GM13977 (cell line): ENCODE results near the gene UIMC1.
"Not testable (repeated sequence)": the region's sequence is repeated elsewhere in the genome, so short reads cannot be mapped to it uniquely, and the experiment has no call there.

Experiments used
- DNase-seq: peaks from one replicate; pipeline ENCODE4 v3.0.0; 2012; ENCODE audit warnings: low spot score
- in situ Hi-C: fragments of 300-500 bp; cut with MboI; formaldehyde crosslinking; loops from one replicate; pipeline ENCODE4 v1.12.0; 2022; ENCODE audit warnings: low sequenced_read_pairs, low pct_unique_long_range_greater_than_20kb, mixed read lengths, inconsistent platforms; ENCODE audit not compliant: unreplicated experiment
- TF ChIP-seq, protein P1 (sequence below): IDR thresholded peaks from 2 replicates; pipeline ENCODE4 v1.5.1; 2012; ENCODE audit warnings: mild to moderate bottlenecking, control low read depth; ENCODE audit not compliant: insufficient read depth; ENCODE audit errors: extremely low read depth, missing control alignments

Gene UIMC1

DNA sequence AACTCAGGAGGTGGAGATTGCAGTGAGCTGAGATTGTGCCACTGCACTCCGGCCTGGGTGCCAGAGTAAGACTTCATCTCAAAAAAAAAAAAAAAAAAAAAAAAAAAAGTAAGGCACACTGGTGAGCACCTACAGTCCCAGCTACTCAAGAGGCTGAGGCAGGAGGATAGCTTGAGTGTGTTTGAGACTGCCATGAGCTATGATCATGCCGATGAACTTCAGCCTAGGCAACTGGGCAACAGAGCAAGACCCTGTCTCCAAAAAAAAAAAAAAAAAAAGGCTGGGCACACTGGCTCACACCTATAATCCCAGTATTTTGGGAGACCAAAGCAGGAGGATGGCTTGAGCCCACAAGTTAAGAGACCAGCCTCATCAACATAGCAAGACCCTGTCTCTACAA is 20.3 kb downstream of the UIMC1 start:
- DNase-seq, result no peak
- in situ Hi-C loops, result no loop called here
- TF ChIP-seq, protein P1, sequence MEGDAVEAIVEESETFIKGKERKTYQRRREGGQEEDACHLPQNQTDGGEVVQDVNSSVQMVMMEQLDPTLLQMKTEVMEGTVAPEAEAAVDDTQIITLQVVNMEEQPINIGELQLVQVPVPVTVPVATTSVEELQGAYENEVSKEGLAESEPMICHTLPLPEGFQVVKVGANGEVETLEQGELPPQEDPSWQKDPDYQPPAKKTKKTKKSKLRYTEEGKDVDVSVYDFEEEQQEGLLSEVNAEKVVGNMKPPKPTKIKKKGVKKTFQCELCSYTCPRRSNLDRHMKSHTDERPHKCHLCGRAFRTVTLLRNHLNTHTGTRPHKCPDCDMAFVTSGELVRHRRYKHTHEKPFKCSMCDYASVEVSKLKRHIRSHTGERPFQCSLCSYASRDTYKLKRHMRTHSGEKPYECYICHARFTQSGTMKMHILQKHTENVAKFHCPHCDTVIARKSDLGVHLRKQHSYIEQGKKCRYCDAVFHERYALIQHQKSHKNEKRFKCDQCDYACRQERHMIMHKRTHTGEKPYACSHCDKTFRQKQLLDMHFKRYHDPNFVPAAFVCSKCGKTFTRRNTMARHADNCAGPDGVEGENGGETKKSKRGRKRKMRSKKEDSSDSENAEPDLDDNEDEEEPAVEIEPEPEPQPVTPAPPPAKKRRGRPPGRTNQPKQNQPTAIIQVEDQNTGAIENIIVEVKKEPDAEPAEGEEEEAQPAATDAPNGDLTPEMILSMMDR, result no peak

DNA sequence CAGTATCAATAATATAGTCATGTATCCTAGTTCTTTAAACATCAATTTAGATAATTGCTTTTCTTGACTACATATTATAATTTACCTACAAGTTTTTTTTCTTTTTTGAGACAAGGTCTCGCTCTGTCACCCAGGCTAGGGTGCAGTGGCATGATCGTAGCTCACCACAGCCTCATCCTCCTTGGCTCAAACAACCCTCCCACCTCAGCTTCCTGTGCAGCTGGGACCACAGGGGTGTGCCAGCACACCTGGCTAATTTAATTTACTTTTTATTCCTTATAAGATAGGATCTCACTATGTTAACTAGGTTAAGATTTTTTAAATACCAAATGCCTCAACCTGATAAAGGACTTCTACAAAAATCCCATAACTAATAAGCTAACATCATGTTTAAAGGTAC is 21.1 kb downstream of the UIMC1 start:
- DNase-seq, result no peak
- TF ChIP-seq, protein P1, result no peak
- in situ Hi-C loops, result no loop called here

DNA sequence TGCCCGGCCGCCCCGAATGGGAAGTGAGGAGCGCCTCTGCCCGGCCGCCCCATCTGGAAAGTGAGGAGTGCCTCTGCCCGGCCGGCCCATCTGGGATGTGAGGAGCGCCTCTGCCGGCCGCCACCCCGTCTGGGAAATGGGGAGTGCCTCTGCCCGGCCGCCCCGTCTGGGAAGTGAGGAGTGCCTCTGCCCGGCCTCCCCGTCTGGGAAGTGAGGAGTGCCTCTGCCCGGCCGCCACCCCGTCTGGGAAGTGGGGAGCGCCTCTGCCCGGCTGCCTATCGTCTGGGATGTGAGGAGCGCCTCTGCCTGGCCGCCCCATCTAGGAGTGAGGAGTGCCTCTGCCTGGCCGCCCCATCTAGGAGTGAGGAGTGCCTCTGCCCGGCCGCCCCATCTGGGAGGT is 22.4 kb downstream of the UIMC1 start:
- DNase-seq, in situ Hi-C loops: not testable (repeated sequence)

DNA sequence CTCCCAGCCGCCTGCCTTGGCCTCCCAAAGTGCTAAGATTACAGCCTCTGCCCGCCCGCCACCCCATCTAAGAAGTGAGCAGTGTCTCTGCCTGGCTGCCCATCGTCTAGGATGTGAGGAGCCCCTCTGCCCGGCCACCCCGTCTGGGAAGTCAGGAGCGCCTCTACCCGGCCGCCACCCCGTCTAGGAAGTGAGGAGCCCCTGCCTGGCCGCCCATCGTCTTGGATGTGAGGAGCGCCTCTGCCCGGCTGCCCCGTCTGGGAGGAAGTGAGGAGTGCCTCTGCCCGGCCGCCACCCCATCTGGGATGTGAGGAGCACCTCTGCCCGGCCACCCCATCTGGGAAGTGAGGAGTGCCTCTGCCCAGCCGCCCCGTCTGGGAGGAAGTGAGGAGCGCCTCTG is 23.0 kb downstream of the UIMC1 start:
- DNase-seq, in situ Hi-C loops: not testable (repeated sequence)

- DNase-seq, in situ Hi-C loops: not testable (repeated sequence)
Measured at GRCh38 chr5:176983112-176983511, 23.5 kb downstream of the UIMC1 start.

GRCh38 chr5:176980818-176981217 is 25.8 kb downstream of the UIMC1 start:
- in situ Hi-C loops, result no loop called here
- no peak for DNase-seq
- TF ChIP-seq, protein P1, result no peak

GRCh38 chr5:176979669-176980068 is 26.9 kb downstream of the UIMC1 start:
- no peak for DNase-seq
- TF ChIP-seq, protein P1, result no peak
- in situ Hi-C loops, result no loop called here

DNA sequence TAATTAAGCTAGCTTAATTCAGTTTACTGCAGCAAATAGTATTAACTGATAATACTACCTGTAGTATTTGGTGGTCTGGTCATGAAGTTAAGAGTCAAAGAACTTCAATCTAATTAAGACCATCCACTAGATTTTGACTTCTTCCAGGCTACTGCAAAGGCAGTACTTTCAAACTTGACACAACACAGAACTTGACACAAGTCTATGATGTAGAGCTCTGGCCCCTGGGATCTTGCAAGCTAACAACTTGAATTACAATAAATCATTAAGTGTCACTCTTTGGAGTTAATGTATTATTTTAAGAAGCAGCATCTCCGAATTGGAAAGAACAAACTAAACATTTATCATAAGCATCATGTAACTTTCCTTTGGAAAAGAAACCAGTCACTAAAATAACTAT is 40.9 kb downstream of the UIMC1 start:
- in situ Hi-C loops, result no loop called here
- no peak for DNase-seq
- TF ChIP-seq, protein P1, result no peak
